Lower lobe of right lung (tissue), 2 donors: ENCODE data around the gene PCDH9. TPM values are rescaled to one million over a fixed set of nuclear protein-coding genes. Genes with fewer than 3 reads are reported as not detected.
A peak's percentile ranks its signal among the peaks of the same experiment; 100 is the strongest.

Source experiments
- ATAC-seq, 2 donors: fragments of 200-7000 bp; cut with Tn5 transposase; one replicate each; pipeline ENCODE4 v1.9.1; 2020 to 2022; ENCODE audit warnings: mild to moderate bottlenecking in 2 of 2, moderate library complexity in 2 of 2
- DNase-seq: peaks from one replicate; pipeline ENCODE4 v3.0.0-alpha.2; 2020
- H3K27ac ChIP-seq: fragments of 200-600 bp; one replicate; pipeline ENCODE4 v1.8.0; 2022
- H3K27me3 ChIP-seq: fragments of 200-600 bp; one replicate; pipeline ENCODE4 v1.8.0; 2022; ENCODE audit warnings: low read depth
- H3K36me3 ChIP-seq: fragments of 200-600 bp; one replicate; pipeline ENCODE4 v1.8.0; 2022; ENCODE audit warnings: mild to moderate bottlenecking
- H3K4me1 ChIP-seq: fragments of 200-600 bp; one replicate; pipeline ENCODE4 v1.8.0; 2022
- H3K4me3 ChIP-seq: fragments of 200-600 bp; one replicate; pipeline ENCODE4 v1.8.0; 2022; ENCODE audit warnings: mild to moderate bottlenecking
- H3K9me3 ChIP-seq: fragments of 200-600 bp; one replicate; pipeline ENCODE4 v1.8.0; 2022
- CTCF ChIP-seq: fragments of 200-600 bp; IDR thresholded peaks from one replicate; pipeline ENCODE4 v1.8.0; 2022; ENCODE audit warnings: antibody characterized with exemption, mild to moderate bottlenecking
- intact Hi-C: fragments of 100-400 bp; cut with DNase I; formaldehyde crosslinking; loops from one replicate; pipeline ENCODE4 v1.11.0; 2022
- total RNA-seq: library from RNA; stranded (reverse); fragmentation: NEBNext Ultra II Directional; extraction: Animal tissue kit (Norgen Biotek cat#: 25700); gene quantifications from one replicate; pipeline ENCODE4 v1.2.1, GENCODE V29; 2021
- donor health status: DM: no; HTN: yes; CAD: no; lungs with severe emphysema.

PCDH9 gene
- total RNA-seq, 1 donor from 2014 or later: 8.9 TPM

- no peak for ATAC-seq
- Histone ChIP-seq H3K9me3 (no peaks in the 10 kb centered on the region), H3K27me3 (no peaks in the 10 kb centered on the region), H3K27ac (no peak overlapping the region), H3K4me1 (no peaks in the 10 kb centered on the region), H3K36me3 (no peaks in the 10 kb centered on the region), H3K4me3 (no peak overlapping the region)
- intact Hi-C loops: no loop called here
- DNase-seq: no peak
- no peak for TF ChIP-seq CTCF
These were observed 872.7 kb downstream of the PCDH9 start for GRCh38 chr13:66357463-66357862.

GRCh38 chr13:66354879-66355751 lies 875.0 kb downstream of the PCDH9 start:
- no peak for TF ChIP-seq CTCF
- DNase-seq (no peak), ATAC-seq (no peak)
- Histone ChIP-seq H3K4me3 (no peak overlapping the region), H3K27ac (no peak overlapping the region), H3K9me3 (no peaks in the 10 kb centered on the region), H3K27me3 (no peaks in the 10 kb centered on the region), H3K36me3 (no peaks in the 10 kb centered on the region), H3K4me1 (no peaks in the 10 kb centered on the region)
- intact Hi-C loops: no loop called here

GRCh38 chr13:66353664-66354063 lies 876.5 kb downstream of the PCDH9 start:
- no peaks in the 10 kb centered on the region for H3K27me3 ChIP-seq
- no peaks in the 10 kb centered on the region for H3K9me3 ChIP-seq
- DNase-seq: no peak
- intact Hi-C loops: no loop called here
- no peaks in the 10 kb centered on the region for H3K4me1 ChIP-seq
- H3K4me3 ChIP-seq: no peak overlapping the region
- no peak for TF ChIP-seq CTCF
- no peaks in the 10 kb centered on the region for H3K36me3 ChIP-seq
- H3K27ac ChIP-seq: no peak overlapping the region
- ATAC-seq: peak in 1 of 2 donors; percentile 60

- H3K27me3 ChIP-seq: no peaks in the 10 kb centered on the region
- intact Hi-C loops: no loop called here
- no peaks in the 10 kb centered on the region for H3K9me3 ChIP-seq
- no peaks in the 10 kb centered on the region for H3K36me3 ChIP-seq
- no peaks in the 10 kb centered on the region for H3K4me1 ChIP-seq
- no peak overlapping the region for H3K27ac ChIP-seq
- no peak for DNase-seq
- TF ChIP-seq CTCF: no peak
- no peak for ATAC-seq
- H3K4me3 ChIP-seq: no peak overlapping the region
These were observed 880.2 kb downstream of the PCDH9 start for GRCh38 chr13:66349966-66350365.

- H3K9me3 ChIP-seq: no peaks in the 10 kb centered on the region
- intact Hi-C loops: no loop called here
- DNase-seq (no peak), ATAC-seq (peak; percentile 85 to 89)
- no peak overlapping the region for H3K4me3 ChIP-seq
- H3K36me3 ChIP-seq: no peaks in the 10 kb centered on the region
- TF ChIP-seq CTCF: no peak
- H3K4me1 ChIP-seq: no peaks in the 10 kb centered on the region
- no peak overlapping the region for H3K27ac ChIP-seq
- no peaks in the 10 kb centered on the region for H3K27me3 ChIP-seq
These were observed 881.1 kb downstream of the PCDH9 start for GRCh38 chr13:66348745-66349690.
